PC-9 (cell line): ENCODE measurements around the gene COL15A1. TPM values are rescaled to one million over a fixed set of nuclear protein-coding genes. Genes with fewer than 3 reads are reported as not detected.

Experiments used
- BruUV-seq: library from RNA; stranded (reverse); fragments of 400-500 nt; replicated peaks from 2 replicates; lab custom pipeline; 2021; lab: Mats Ljungman, UMichigan
- CTCF ChIA-PET: fragments of 300-600 bp; sonication (Branson Sonifier 250); formaldehyde crosslinking; loops from one replicate; lab custom pipeline; 2022; ENCODE audit warnings: antibody characterized with exemption; lab: Charles Lee
- POLR2A ChIA-PET: fragments of 300-600 bp; sonication (Branson Sonifier 250); formaldehyde crosslinking; loops from one replicate; lab custom pipeline; 2022; ENCODE audit warnings: antibody characterized with exemption; ENCODE audit not compliant: unreplicated experiment; lab: Charles Lee
- DNase-seq, 2 experiments: peaks; one replicate each; pipeline versions ENCODE4 v3.0.0 to v3.0.0-alpha.2; 2015 to 2022; ENCODE audit warnings: mixed read lengths in 1 of 2
- H2AFZ ChIP-seq: fragments of 200-600 bp; sonication (generic); 2 replicates; pipeline ENCODE4 v1.8.1; 2017; ENCODE audit warnings: antibody characterized with exemption
- H3F3A ChIP-seq: fragments of 200-600 bp; sonication (generic); 2 replicates; pipeline ENCODE4 v1.8.1; 2017; ENCODE audit warnings: antibody characterized with exemption, mild to moderate bottlenecking, low read depth; ENCODE audit not compliant: insufficient read depth
- H3K27ac ChIP-seq: fragments of 200-600 bp; sonication (generic); 2 replicates; pipeline ENCODE4 v1.6.1; 2016; ENCODE audit warnings: mixed run types
- H3K27me3 ChIP-seq: fragments of 200-600 bp; sonication (generic); 2 replicates; pipeline ENCODE4 v1.6.1; 2016; ENCODE audit warnings: low read depth, mixed run types; ENCODE audit not compliant: insufficient read depth
- H3K36me3 ChIP-seq: fragments of 200-600 bp; sonication (generic); 2 replicates; pipeline ENCODE4 v1.6.1; 2016; ENCODE audit warnings: low read depth, mixed run types
- H3K4me1 ChIP-seq: fragments of 200-600 bp; sonication (generic); replicated peaks from 2 replicates; pipeline ENCODE4 v1.6.1; 2016; ENCODE audit warnings: mixed run types; ENCODE audit not compliant: insufficient read depth
- H3K4me2 ChIP-seq: fragments of 200-600 bp; sonication (generic); 2 replicates; pipeline ENCODE4 v1.6.1; 2017; ENCODE audit warnings: mixed run types
- H3K4me3 ChIP-seq: fragments of 200-600 bp; sonication (generic); 2 replicates; pipeline ENCODE4 v1.6.1; 2016; ENCODE audit warnings: mixed run types
- H3K79me2 ChIP-seq: fragments of 200-600 bp; sonication (generic); 2 replicates; pipeline ENCODE4 v1.6.1; 2017; ENCODE audit warnings: low read depth, mixed run types
- H3K9me2 ChIP-seq: fragments of 200-600 bp; sonication (generic); 2 replicates; pipeline ENCODE4 v1.8.1; 2017; ENCODE audit warnings: mild to moderate bottlenecking; ENCODE audit not compliant: insufficient read depth
- H3K9me3 ChIP-seq: fragments of 200-600 bp; sonication (generic); 2 replicates; pipeline ENCODE4 v1.8.1; 2016; ENCODE audit warnings: low read depth; ENCODE audit not compliant: insufficient read depth
- H4K20me1 ChIP-seq: fragments of 200-600 bp; sonication (generic); 2 replicates; pipeline ENCODE4 v1.8.1; 2017; ENCODE audit not compliant: insufficient read depth
- EZH2 ChIP-seq: fragments of 200-600 bp; sonication (generic); IDR thresholded peaks from 2 replicates; pipeline ENCODE4 v1.8.0; 2017; ENCODE audit warnings: antibody characterized with exemption, low read depth
- intact Hi-C: fragments of 100-400 bp; cut with micrococcal nuclease; formaldehyde crosslinking; loops from one replicate; pipeline ENCODE4 v1.10.0; 2022; ENCODE audit not compliant: unreplicated experiment
- total RNA-seq: library from RNA; stranded (reverse); gene quantifications from 2 replicates; pipeline ENCODE4 v1.2.3, GENCODE V29; 2021
- TF ChIP-seq, protein P1 (sequence below): fragments of 200-600 bp; sonication (generic); conservative IDR thresholded peaks from 2 replicates; pipeline ENCODE4 v1.6.1; 2017; ENCODE audit warnings: mixed run types, antibody characterized with exemption, mild to moderate bottlenecking, moderate library complexity

COL15A1 gene
- total RNA-seq, 1 experiment from 2014 or later = not detected

DNA sequence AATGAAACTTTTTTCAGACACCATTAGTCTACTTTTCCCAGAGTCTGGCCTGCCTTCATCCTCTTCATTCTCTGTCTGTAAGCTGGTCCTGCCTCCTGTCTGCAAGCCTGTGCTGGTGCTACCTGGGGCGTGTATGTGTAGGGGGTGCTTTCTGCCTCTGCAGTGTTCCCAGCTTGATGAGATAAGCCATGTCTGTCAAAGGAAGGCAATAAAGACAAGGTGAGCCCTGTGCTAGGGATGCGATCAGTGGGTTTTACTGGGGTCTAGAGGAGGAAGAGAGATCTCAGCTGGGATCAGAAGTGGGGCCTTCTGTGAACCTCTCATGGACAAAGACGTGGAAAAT, 83.2 kb downstream of the COL15A1 start:
- intact Hi-C loops = no loop called here
- H4K20me1 ChIP-seq = no peaks in the 10 kb centered on the region
- no peak overlapping the region for H3K27ac ChIP-seq
- no peak overlapping the region for H3K4me2 ChIP-seq
- peaks cover 17% of the 10 kb centered on the region for H3K4me1 ChIP-seq
- TF ChIP-seq, protein P1, sequence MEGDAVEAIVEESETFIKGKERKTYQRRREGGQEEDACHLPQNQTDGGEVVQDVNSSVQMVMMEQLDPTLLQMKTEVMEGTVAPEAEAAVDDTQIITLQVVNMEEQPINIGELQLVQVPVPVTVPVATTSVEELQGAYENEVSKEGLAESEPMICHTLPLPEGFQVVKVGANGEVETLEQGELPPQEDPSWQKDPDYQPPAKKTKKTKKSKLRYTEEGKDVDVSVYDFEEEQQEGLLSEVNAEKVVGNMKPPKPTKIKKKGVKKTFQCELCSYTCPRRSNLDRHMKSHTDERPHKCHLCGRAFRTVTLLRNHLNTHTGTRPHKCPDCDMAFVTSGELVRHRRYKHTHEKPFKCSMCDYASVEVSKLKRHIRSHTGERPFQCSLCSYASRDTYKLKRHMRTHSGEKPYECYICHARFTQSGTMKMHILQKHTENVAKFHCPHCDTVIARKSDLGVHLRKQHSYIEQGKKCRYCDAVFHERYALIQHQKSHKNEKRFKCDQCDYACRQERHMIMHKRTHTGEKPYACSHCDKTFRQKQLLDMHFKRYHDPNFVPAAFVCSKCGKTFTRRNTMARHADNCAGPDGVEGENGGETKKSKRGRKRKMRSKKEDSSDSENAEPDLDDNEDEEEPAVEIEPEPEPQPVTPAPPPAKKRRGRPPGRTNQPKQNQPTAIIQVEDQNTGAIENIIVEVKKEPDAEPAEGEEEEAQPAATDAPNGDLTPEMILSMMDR = no peak
- no peak for TF ChIP-seq EZH2
- H2AFZ ChIP-seq = no peak overlapping the region
- H3K27me3 ChIP-seq = no peaks in the 10 kb centered on the region
- no peak for DNase-seq
- H3F3A ChIP-seq = peaks cover 18% of the 10 kb centered on the region
- POLR2A ChIA-PET = no interaction called here
- H3K9me2 ChIP-seq = no peaks in the 10 kb centered on the region
- no peaks in the 10 kb centered on the region for H3K79me2 ChIP-seq
- BruUV-seq = no TSS peak
- no peak overlapping the region for H3K4me3 ChIP-seq
- no peaks in the 10 kb centered on the region for H3K9me3 ChIP-seq
- no peaks in the 10 kb centered on the region for H3K36me3 ChIP-seq
- CTCF ChIA-PET = no interaction called here

DNA sequence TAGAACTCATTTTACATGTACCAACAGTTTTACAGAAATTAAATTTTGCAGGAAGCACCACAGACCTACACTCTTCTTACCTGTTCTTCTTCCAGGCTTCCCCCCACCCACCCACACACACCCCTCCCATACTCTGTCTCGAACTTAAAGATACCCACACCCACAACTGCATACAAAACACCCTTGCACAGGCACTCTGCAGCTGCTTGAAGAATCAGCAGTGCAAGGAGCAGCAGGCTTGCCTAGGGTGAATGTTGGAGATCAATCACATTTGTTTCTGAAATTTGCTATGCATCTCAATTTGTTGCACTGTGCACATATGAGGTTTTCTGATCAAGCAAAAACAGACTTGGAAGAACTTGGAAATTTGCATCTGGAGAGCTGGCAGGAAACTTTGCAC, 83.7 kb downstream of the COL15A1 start:
- CTCF ChIA-PET = no interaction called here
- peaks cover 18% of the 10 kb centered on the region for H3F3A ChIP-seq
- H3K79me2 ChIP-seq = no peaks in the 10 kb centered on the region
- H3K4me2 ChIP-seq = no peak overlapping the region
- no peak for DNase-seq
- no peaks in the 10 kb centered on the region for H3K36me3 ChIP-seq
- POLR2A ChIA-PET = no interaction called here
- no peaks in the 10 kb centered on the region for H3K9me2 ChIP-seq
- H3K9me3 ChIP-seq = no peaks in the 10 kb centered on the region
- TF ChIP-seq, protein P1 = no peak
- TF ChIP-seq EZH2 = no peak
- no peak overlapping the region for H3K4me3 ChIP-seq
- H4K20me1 ChIP-seq = no peaks in the 10 kb centered on the region
- peaks cover 17% of the 10 kb centered on the region for H3K4me1 ChIP-seq
- intact Hi-C loops = no loop called here
- H3K27me3 ChIP-seq = no peaks in the 10 kb centered on the region
- H3K27ac ChIP-seq = no peak overlapping the region
- BruUV-seq = no TSS peak
- H2AFZ ChIP-seq = no peak overlapping the region

DNA sequence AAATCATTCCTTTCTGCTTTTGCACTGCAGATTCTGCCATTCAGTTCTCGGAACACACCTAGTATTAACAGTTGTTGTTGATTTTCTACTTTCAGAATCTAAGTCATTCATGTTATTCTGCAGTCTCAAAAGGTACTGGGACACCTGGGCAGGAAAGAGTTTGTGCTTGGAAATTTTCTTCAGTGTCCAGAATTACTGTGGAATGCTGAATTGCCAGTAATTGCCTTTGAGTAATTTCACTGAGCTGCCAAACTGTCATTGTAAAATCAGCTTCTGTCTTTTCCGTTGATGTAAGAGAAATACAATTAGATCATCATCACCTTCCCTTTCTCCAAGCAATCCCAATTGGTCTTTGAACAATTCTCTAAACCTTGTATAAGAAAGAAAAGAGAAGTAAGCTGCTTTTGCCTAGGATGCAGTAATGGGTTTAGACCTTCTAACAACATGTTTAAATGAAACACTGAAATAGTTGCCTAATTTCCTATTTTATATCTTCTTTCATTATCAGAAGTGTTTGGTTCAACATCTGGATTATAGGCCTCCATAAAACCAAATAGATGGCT, 85.5 kb downstream of the COL15A1 start:
- Histone ChIP-seq H3K27me3 (no peaks in the 10 kb centered on the region), H3K36me3 (no peaks in the 10 kb centered on the region), H3K9me2 (no peaks in the 10 kb centered on the region), H3K4me3 (no peak overlapping the region), H2AFZ (no peak overlapping the region), H3F3A (peaks cover 18% of the 10 kb centered on the region), H3K4me1 (peaks cover 17% of the 10 kb centered on the region), H3K4me2 (no peak overlapping the region), H4K20me1 (no peaks in the 10 kb centered on the region), H3K9me3 (no peaks in the 10 kb centered on the region; the same call in 1 of the 2 replicates), H3K79me2 (no peaks in the 10 kb centered on the region), H3K27ac (no peak overlapping the region)
- intact Hi-C loops = no loop called here
- ChIA-PET POLR2A (interaction anchor here (0.6 kb wide), 1 partner anchor 161 kb away, joined by 7 read pairs; no protein-coding TSS in a partner anchor), CTCF (no interaction called here)
- BruUV-seq = no TSS peak
- no peak for DNase-seq
- TF ChIP-seq, protein P1 = no peak
- TF ChIP-seq EZH2 = no peak
